IPS DF 4.7 (cell line): Measurements from ENCODE around the gene SPRN.
"Not testable (repeated sequence)": the region's sequence is repeated elsewhere in the genome, so short reads cannot be mapped to it uniquely, and the experiment has no call there.

Source experiments
- DNase-seq: peaks from one replicate; pipeline ENCODE4 v3.0.0-alpha.2; 2013; ENCODE audit warnings: low spot score; ENCODE audit errors: extremely low read depth

The SPRN gene

DNA sequence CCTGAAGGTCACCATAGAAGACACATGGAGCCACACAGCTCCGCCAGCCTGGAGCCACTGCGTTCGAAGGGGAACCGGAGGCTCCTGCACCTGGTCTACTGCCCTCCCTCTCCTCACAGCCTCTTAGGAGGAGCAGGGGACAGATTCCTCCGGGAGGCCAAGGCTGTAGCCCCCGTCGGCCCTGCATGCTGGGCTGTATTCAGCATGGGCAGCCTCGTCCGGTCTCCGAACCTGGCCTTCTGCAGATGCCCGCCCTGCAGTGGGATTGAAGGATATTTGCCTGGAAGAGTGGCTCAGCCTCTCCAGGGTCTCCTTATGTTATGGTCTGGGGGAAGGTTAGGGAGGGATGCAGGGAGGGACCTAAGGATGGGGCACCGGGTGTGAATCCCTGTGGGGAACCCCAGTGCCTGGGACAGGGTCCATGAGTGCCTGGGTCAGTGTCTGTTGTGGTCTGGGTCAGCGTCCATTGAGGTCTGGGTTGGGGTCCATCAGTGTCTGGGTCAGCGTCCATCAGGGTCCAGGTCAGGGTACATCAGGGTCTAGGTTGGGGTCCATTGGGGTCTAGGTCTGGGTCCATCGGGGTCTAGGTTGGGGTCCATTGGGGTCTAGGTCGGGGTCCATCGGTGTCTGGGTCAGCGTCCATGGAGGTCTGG is 16.3 kb upstream of the SPRN start:
- no peak for DNase-seq

DNA sequence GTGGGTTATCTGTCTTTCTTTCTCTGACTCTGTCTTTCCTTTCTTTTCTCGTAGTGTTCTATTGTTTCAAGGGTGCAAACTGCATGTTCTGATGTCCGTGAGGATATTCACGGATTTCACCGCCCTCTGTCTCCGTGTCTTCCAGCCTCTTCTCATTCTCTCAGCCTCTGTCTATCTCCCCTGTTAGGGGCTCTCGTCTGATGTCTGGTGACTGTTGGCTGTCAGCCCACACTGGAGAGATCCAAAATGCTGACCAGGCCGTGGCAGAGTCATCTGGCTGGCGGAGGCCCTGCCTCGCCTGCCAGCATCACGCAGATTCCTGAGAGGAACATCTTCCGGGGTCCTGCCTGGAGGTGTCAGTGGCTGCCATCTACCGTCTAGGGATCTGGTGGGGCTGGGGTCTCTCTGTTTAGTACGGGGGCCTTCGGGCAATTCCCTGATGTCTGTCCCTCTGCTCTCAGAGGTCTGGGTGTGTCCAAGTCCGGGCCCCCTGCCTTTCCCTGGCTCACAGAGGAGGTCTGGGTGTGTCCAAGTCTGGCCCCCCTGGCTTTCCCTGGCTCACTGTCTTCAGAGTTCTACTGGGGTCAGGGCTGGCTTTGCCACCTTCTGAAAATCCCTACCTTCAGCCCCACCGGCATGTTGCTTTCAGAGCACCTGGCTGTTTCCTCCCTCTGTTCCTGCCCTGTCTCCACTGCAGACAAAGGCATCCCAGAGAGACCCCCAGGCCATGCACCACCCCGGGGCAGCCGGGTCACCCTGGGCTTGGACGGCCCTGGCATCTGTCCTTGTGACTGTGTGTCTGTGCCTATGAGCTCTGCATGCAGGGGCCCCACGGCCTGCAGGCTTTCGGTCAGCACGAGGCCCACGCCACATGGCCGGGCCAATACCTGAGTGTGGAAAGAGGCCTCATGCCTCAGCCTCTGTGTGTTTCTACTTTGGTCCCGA is 15.4 kb upstream of the SPRN start:
- DNase-seq = no peak

DNA sequence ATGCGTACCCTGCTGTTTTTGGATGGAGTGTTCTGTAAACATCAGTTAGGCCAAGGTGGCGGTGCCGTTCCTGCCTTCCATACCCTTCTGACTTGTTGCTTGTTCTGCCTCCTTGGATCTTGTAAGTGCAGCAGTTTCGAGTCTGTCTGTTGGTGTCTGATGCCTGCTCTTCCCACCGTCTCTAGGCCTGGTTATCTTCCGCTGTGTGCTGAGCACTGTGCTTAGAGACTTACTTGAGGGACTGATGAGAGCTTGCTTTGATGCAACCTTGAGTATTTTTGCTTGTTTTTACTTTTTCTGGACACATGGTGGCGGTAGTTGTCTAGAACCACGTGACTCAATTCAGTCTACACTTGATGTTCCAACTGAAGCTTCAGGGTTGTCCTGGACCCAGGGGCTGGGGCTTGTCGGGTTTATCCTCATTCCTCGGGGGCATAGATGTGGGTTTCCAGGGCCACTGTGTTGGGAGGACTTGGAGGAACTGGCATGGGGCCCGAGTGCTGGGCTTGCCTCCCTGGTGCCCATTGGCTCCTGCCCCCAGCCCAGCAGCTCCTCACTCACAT is 14.4 kb upstream of the SPRN start:
- DNase-seq = no peak

DNA sequence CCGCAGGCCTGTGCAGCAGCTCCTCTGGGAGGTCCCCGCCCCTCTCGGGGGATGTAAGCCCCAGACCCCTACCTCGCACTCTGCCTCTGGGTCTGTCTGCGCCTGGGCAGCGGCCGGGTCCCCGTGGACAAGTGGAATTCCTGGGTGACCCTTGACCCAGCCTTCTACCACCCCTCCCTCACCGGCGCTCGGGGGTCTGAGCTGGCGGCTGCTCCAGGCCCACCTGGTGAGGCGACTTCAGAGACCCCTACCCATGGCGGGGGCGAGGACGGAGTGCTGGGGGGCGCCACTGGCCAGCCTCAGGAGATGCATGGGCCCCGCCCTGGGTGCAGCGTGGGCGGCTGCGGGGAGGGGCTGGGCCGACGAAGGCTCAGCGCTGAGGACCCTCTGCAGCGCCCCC is 8.4 kb upstream of the SPRN start:
- DNase-seq = not testable (repeated sequence)

DNA sequence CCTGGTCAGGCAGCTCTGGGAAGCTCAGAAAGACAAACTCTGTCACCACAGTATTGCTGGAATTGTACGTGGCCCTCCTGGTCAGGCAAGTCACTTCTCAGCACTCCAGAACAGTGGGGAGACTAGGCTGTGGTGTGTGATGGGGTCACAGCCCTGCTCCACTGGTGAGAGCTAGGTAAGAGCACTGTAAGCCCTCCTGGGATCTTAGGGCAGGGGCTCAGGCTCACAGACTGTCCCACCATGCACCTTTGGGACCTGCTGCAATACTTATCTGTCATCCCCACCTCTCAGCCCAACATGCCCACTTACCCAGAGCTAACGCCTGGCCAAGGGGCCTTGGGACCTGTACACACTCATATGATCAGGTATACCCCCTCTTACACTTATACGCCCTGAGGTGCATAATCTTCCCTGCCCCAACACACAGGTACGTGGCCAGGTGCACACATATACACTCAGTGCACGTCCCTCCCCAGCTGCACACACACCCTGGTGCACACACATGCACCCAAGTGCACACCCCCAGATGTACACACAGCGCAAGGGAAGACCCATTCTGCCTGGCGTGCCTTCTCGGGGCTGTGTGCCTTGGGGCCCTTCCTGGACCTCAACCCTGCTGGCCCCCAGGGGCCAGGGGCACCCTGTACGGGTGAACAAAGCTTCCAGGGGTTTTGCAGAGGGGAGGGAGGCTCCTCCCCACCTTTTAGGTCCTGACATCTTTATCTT is 7.6 kb upstream of the SPRN start:
- DNase-seq = not testable (repeated sequence)

DNA sequence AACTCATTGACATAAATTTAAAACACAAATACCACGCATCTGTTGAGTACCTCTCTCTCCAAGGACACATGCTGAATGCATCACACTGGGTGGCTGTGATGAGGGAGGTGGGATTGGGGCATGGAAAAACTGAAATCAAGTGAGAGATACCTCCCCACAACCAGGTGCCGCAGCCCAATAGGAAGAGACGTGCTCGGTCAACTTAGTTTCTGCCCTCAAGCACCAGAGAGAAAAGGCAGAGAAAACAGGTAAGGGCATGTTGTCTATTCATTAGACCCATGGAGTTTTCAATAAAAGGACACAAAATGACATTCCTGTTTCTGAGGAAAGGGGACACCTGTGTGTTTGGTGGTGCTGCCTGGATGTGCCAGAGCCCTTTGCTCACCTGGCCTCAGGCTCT is 5.1 kb upstream of the SPRN start:
- DNase-seq = not testable (repeated sequence)

DNA sequence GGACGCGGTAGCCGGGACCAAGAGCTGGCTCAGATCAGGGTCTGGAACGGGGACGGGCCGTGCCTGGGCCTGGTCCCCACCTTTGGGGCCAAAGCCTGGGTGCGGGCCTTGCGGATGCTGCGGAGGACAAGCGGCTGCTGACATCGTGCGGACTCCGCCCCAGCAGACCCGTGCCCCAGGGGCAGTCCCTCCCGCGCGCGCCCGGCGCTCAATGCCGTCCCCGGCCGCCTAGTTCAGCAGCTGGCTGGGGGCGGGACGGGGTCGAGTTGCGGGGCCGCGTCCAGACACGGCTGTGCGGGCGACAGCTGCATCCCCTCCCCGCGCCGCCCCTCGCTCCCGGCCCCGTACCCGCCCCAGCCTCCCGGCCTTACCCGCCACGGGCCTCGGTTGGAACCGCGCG is 323 bp downstream of the SPRN start:
- not testable (repeated sequence) for DNase-seq

DNA sequence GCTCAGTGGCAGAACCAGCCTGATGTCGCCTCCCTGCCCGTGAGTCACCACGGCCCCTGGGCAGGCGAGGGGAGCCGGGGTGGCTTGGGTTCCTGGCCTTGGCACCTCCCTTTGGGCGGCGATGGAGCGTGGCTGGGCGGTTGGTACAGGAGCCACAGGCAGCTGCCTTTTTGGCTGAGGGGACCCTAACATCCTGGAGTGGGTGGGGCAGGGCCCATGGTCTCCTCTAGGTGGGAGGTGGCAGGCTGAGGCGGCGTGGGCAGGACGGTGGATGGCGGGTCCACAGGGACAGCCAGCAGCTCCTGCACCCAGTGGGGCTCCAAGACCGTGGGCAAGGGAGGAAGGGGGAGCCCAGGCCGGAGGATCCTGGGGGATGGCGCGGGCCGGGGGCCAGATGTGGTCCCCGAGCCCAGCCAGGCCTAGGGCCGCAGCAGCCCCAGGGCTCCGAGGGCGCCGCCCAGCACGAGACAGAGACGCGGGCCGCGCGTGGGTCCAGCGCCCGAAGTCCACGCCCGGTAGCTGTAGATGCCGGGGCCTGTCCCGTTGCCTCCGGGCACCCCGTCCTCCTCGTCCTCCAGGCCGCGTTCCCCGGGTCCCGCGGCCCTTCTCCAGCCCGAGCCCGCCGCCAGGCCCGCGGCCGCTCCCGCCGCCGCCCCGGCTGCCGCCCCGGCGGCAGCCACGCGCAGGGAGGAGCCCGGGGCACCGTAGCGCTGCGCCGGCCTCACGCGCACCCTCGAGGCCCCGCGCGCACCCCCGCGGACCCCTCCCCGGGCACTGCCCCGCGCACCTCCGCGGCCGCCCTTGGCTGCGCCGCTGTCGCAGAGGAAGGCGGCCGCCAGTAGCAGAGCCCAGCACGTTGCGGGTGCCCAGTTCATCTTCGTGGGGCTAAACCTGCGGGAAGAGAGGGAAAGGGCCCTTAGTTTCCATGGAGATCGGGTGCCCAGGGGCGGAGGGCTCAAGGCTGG is 1.3 kb downstream of the SPRN start:
- DNase-seq = no peak

DNA sequence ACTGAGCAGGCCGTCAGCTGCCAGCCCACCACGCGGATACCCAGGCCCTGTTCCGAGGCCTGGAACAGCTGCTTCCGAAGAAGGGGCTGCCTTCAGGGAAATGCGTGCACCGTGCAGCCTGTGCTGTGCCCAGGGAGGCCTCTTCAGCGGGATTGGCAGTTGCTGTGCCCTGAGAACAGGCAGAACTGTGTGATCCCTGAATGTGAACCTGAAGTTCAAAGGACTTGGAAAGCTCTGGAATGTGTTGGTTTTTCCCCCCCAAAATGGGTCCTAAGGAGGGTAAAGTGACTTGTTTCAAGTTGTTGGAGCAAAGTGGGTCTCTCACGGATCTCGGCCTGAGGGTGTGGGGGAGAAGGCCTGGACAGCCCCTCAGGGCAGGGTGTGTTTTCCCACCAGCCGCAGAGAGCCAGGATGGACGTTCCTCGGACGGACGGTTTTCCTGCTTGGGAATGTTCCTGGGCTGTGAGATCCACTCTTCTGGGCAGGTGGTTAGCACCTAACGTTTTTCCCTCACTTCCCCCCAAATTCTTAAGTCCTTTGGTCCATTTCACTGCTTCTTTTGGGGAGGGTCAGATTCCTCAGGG is 2.1 kb downstream of the SPRN start:
- no peak for DNase-seq

DNA sequence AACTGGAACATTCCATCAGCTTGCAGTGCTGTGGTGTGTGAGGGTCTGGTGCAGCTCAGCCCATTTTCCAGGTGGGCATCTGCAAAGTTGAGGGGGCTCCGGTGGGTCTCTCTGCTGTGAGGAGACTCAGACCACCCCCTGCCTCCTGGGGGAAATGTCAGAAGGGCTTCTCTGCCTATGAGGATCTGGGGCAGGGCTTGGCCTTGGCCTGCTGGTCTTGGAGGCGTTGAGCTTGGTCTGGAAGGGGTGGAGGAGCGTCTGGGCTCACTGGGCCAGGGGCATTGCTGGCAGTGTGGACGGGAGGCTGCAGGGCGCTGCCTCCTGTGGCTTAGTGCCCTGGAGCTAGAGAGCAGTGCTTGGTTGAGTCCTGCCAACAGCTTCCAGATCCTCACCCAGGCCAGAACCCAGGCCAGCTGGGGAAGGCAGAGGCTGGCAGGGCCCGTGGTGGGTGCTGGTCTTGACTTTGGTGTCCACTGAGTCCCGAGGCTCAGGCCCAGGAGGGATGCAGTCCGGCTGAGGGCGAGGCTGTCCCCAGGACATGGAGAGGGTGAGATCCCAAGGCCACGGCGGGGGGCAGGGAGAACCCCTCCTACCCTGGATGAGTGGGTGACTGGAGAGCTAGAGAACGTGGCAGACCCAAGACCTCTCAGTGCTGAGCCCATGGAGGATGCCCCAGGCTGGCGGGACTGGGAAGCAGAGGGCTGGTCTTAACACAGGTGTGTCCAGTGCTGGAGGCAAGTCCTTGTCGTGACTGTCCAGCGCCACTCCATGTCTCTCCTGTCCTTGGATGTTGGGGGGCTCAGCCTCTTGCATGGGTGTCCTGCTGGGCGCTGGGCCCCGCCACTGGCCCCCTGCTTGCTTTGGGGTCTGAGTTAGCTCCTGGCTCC is 2.8 kb downstream of the SPRN start:
- DNase-seq = no peak

DNA sequence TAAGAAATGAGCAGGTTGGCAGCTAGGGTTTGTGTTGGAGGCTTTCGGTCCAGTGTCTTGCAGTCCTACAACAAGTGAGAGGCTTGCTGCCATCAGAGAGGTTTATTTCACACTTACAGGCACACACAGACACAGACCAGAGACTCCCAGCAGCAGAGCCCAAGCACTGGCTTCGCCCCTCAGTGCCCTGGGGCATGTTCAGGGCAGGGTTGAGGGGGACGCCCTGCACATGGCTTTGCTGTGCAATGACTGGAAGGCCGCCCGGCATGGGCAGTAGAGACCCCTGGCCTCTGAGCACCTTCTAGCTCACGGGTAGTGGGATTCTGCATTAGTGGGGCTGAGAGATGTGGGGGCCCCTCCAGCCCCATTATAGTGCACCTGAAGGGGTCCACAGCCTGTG is 3.8 kb downstream of the SPRN start:
- no peak for DNase-seq

DNA sequence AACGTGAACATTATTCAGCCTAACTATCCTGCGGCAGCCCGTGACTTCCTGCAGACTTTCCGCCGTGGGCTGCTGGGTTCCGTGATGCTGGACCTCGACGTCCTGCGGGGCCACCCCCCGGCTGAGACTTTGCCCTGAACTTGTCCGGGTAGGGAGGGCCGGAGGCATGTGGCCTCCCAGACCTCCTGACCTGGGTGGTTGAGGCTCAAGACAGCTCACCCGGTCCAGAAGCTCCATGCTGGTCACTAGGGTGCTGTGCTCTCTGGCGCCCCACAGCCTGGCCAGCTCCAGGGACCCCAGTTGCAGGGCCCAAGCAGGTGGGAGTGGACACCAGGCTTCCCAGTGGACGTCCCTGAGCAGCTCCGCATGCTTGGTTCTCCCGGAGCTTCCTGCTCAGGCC is 4.4 kb downstream of the SPRN start:
- no peak for DNase-seq

DNA sequence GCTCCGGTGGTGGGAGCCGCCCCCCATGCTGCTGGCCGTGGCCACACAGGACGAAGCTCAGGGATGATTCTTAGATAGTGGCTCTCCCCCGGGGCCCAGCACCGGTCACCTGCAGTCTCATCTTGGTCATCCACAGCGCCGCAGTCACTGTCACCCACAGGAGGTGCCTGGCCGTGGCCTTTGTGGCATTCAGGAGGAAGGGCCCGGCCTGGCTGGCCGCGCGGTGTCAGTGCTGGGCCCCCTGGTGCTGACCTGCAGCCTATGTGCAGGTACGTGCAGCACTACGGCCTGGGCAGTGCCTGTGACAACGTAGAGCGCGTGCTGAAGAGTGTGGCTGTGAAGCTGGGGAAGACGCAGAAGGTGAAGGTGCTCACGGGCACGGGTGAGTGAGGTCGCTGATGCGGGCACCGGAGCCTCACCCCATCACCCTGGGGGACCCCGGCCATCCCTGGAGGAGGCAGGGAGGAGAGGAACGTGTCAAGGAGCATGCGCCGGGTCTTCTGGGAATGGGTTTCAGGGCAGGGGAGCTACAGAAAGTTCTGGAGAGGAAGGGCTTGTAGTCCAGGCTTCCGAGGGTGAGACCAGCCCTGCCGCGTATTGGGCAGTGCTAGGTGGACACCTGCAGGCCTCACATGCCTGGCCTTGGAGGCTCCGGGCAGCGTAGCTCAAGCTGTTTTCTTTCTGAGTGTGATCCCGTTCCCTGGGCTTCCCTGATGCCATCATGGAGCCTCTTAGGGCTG is 5.0 kb downstream of the SPRN start:
- no peak for DNase-seq

DNA sequence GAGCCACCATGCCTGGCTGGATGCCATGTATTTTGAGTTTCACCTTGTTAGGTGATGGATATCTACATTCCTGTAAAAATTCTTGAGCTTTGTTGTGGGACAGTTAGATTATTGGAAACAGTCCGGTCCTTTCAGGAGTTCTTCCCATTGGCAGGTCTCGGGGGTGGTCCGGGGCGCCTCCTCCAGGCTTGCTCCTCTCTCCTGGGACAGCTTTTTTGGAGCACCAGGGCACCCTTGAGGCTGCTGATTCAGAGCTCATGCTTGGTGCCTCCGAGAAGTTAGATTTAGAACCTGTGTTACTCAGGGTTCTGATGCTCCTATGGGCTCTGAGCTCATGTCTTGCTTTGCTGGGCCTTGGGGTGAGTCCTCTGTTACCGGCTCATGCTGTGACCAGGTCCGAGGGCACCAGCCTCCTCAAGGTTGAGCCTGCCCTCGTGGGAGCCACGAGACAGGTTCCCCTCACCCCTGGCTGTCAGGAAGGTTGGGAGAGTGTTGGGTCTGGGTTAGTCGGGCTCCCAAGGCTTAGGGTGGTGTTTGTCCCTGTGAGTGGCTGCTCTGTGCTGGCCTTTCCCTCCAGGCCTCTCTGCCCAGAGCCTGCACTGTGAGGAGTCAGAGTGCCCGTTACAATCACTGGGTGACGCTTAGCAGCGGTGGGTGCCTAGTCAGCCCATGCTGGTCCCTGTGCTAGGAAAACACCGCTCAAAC is 6.0 kb downstream of the SPRN start:
- no peak for DNase-seq

DNA sequence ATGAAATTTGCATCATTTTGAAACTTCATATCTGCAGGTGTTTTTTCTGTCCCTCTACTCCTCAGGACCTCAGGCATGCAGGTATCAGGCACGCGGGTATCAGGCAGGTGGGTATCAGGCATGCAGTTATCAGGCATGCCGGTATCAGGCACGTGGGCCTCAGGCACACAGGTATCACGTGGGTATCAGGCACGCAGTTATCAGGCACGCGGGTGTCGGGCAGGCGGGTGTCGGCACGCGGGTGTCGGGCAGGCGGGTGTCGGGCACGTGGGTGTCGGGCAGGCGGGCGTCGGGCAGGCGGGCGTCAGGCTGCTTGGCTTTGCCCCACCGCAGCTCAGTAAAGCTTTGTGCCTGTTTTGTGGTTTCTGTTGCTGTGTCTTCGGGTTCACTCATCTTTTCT is 8.7 kb downstream of the SPRN start:
- DNase-seq = no peak

DNA sequence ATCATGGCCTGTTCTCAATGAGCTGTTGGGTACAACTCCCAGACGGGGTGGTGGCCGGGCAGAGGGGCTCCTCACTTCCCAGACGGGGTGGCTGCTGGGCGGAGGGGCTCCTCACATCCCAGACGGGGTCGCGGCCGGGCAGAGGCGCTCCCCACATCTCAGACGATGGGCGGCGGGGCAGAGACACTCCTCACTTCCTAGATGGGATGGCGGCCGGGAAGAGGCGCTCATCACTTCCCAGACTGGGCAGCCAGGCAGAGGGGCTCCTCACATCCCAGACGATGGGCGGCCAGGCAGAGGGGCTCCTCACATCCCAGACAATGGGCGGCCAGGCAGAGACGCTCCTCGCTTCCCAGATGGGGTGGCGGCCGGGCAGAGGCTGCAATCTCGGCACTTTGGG is 10.0 kb downstream of the SPRN start:
- DNase-seq = not testable (repeated sequence)

DNA sequence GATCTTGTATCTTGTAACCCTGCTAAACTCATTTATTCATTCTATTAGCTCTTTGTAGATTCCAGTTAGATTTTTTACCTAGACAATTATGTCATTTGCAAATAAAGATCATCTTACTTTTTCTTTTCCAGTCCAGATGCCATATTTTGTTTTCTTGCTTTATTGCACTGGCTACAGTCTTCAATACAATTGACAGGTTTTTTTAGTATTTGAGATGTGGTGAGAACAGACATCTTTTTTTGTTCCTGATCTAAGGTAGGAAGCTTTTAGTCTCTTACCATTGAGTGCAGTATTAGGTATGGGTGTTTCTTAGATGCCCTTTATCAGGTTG is 12.1 kb downstream of the SPRN start:
- no peak for DNase-seq
